K562 (cell line): ENCODE data around the gene C17orf113.

Experiments used
- EP300 ChIP-seq: IDR thresholded peaks from 2 replicates; pipeline ENCODE4 v1.6.1; 2012; ENCODE audit warnings: low read length, improper control_type of control experiment
- KDM5B ChIP-seq: fragments of 200-600 bp; sonication (generic); IDR thresholded peaks from 2 replicates; pipeline ENCODE4 v1.6.1; 2012; ENCODE audit warnings: low read depth, mild to moderate bottlenecking, moderate library complexity, low read length, control low read depth, inconsistent platforms; ENCODE audit not compliant: insufficient replicate concordance
- NFXL1 ChIP-seq: fragments of 450-650 bp; formaldehyde crosslinking; IDR thresholded peaks from 2 replicates; pipeline ENCODE4 v1.4.0; 2021; ENCODE audit warnings: mild to moderate bottlenecking
- PURB ChIP-seq: sonication (generic); formaldehyde crosslinking; IDR thresholded peaks from 2 replicates; pipeline ENCODE4 v1.9.0; 2021; ENCODE audit warnings: low read depth, mild to moderate bottlenecking, missing genetic modification reagents
- SMC3 ChIP-seq: conservative IDR thresholded peaks from 2 replicates; pipeline ENCODE4 v1.6.1; 2011; ENCODE audit warnings: low read depth, low read length, improper control_type of control experiment; ENCODE audit not compliant: insufficient read depth
- SRSF7 ChIP-seq: fragments of 200-400 bp; formaldehyde crosslinking; optimal IDR thresholded peaks from 2 replicates; pipeline ENCODE3; 2017; ENCODE audit warnings: mild to moderate bottlenecking, low read depth, low read length
- ZNF707 ChIP-seq: fragments of 250-450 bp; sonication (Bioruptor Pico); conservative IDR thresholded peaks from 2 replicates; pipeline ENCODE4 v1.8.0; 2022; ENCODE audit warnings: inconsistent platforms, mild to moderate bottlenecking, moderate library complexity
- TF ChIP-seq, protein P1 (sequence below), 3 experiments: IDR thresholded peaks in 2 of 3; conservative IDR thresholded peaks in 1 of 3; 2 replicates each; pipeline ENCODE4 v1.5.1; 2011 to 2012; ENCODE audit warnings: low read length in 3 of 3, mild to moderate bottlenecking in 3 of 3, control low read depth in 2 of 3, improper control_type of control experiment in 1 of 3, inconsistent platforms in 1 of 3, low read depth in 1 of 3, mixed read lengths in 1 of 3, moderate library complexity in 1 of 3; ENCODE audit not compliant: insufficient read depth in 2 of 3

DNA sequence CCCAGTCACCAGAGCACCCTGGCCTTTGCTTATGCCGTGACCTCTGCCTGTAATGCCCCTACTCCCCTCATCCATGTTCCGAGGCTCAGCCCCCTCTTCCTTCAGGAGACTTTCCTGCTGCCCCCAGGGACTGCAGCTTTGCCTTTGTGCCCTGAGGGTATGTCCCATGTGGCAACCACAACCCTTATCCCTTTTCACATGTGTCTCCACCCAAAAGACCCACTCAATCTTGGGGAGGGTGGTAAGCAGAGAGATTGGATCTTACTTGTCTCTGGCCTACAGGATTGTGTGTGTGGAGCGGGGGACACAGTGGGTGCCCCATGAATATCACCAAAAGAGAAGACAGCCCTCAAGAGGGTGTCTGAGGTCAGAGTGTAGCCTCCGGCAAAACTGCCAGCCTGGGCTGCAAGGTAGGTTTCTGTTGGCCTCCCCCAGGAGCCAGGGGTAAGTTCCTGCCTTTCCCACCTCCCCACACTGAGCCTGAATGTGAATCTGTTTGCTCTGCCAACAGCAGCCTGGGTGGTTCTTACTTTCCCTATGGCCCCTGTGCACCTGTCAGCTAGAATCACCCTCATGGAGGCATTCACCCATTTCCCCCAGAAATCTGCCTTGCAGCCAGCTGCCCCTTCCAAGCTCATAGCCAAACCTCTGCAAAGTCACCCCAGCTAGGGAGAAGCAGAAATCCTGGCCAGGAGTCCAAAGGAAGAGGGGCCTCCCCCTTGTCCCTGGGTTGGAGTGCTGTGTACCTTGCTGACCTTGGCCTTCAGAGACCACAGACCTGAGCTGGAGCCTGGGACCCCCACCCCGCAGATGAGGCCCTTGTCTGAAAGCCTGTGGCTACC lies 11.5 kb upstream of the C17orf113 start:
- TF ChIP-seq ZNF707 (CRISPR knock-in tag) (no peak), KDM5B (no peak), NFXL1 (CRISPR knock-in tag) (no peak), PURB (CRISPR knock-in tag) (no peak), EP300 (no peak), SRSF7 (no peak), SMC3 (no peak)
- TF ChIP-seq, protein P1, sequence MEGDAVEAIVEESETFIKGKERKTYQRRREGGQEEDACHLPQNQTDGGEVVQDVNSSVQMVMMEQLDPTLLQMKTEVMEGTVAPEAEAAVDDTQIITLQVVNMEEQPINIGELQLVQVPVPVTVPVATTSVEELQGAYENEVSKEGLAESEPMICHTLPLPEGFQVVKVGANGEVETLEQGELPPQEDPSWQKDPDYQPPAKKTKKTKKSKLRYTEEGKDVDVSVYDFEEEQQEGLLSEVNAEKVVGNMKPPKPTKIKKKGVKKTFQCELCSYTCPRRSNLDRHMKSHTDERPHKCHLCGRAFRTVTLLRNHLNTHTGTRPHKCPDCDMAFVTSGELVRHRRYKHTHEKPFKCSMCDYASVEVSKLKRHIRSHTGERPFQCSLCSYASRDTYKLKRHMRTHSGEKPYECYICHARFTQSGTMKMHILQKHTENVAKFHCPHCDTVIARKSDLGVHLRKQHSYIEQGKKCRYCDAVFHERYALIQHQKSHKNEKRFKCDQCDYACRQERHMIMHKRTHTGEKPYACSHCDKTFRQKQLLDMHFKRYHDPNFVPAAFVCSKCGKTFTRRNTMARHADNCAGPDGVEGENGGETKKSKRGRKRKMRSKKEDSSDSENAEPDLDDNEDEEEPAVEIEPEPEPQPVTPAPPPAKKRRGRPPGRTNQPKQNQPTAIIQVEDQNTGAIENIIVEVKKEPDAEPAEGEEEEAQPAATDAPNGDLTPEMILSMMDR (IDR thresholded peaks at IDR 0.05 in 2 of 3, conservative IDR thresholded peaks at IDR 0.05 in 1 of 3; ENCODE audit: insufficient read depth in 2 of 3, low read depth in 1 of 3, low read length in 3 of 3): no peak
